ENCODE data around the gene FAM107B.
A peak's percentile ranks its signal among the peaks of the same experiment; 100 is the strongest.

Gene FAM107B

GRCh38 chr10:14625192-14625631, 149.5 kb downstream of the FAM107B start:
- peak; percentile 71 for DNase-seq (ENCODE audit: low spot score)

- no peak for DNase-seq (ENCODE audit: low spot score)
These were observed 150.1 kb downstream of the FAM107B start for GRCh38 chr10:14624600-14624999.

- no peak for DNase-seq (ENCODE audit: low spot score)
These were observed 150.8 kb downstream of the FAM107B start for GRCh38 chr10:14623931-14624330.

- no peak for DNase-seq (ENCODE audit: low spot score)
These were observed 153.7 kb downstream of the FAM107B start for GRCh38 chr10:14621037-14621436.

- no peak for DNase-seq (ENCODE audit: low spot score)
These were observed 156.0 kb downstream of the FAM107B start for GRCh38 chr10:14618674-14619073.

- DNase-seq (ENCODE audit: low spot score), result no peak
These were observed 156.8 kb downstream of the FAM107B start for GRCh38 chr10:14617852-14618251.

GRCh38 chr10:14616955-14617730, 157.6 kb downstream of the FAM107B start:
- no peak for DNase-seq (ENCODE audit: low spot score)

- no peak for DNase-seq (ENCODE audit: low spot score)
These were observed 158.2 kb downstream of the FAM107B start for GRCh38 chr10:14616465-14616864.

GRCh38 chr10:14613588-14613920, 161.1 kb downstream of the FAM107B start:
- DNase-seq (ENCODE audit: low spot score), result no peak

- no peak for DNase-seq (ENCODE audit: low spot score)
These were observed 161.7 kb downstream of the FAM107B start for GRCh38 chr10:14612873-14613587.

- no peak for DNase-seq (ENCODE audit: low spot score)
These were observed 162.6 kb downstream of the FAM107B start for GRCh38 chr10:14611968-14612693.

GRCh38 chr10:14609178-14609577, 165.5 kb downstream of the FAM107B start:
- DNase-seq (ENCODE audit: low spot score), result no peak

- peak; percentile 76 for DNase-seq (ENCODE audit: low spot score)
These were observed 166.2 kb downstream of the FAM107B start for GRCh38 chr10:14608381-14609001.

GRCh38 chr10:14606633-14607032, 168.1 kb downstream of the FAM107B start:
- no peak for DNase-seq (ENCODE audit: low spot score)

- no peak for DNase-seq (ENCODE audit: low spot score)
These were observed 169.3 kb downstream of the FAM107B start for GRCh38 chr10:14605231-14605925.

- peak; percentile 78 for DNase-seq (ENCODE audit: low spot score)
These were observed 170.2 kb downstream of the FAM107B start for GRCh38 chr10:14604181-14605142.

- DNase-seq (ENCODE audit: low spot score), result no peak
These were observed 171.1 kb downstream of the FAM107B start for GRCh38 chr10:14603534-14604102.

- DNase-seq (ENCODE audit: low spot score), result no peak
These were observed 171.7 kb downstream of the FAM107B start for GRCh38 chr10:14602807-14603533.

All from pons (tissue), 1 donor.